Smooth muscle cell (in vitro differentiated cells): Measurements from ENCODE around the gene C12orf76. TPM values are rescaled to one million over a fixed set of nuclear protein-coding genes. Genes with fewer than 3 reads are reported as not detected.

ENCODE experiments used
- DNase-seq: peaks from one replicate; lab custom pipeline; 2025; ENCODE audit not compliant: unreplicated experiment; lab: John Stamatoyannopoulos, UW
- H2AFZ ChIP-seq: fragments of 200-600 bp; sonication (generic); 2 replicates; pipeline ENCODE4 v1.6.0; 2016; ENCODE audit warnings: antibody characterized with exemption, low read depth, mild to moderate bottlenecking
- H3F3A ChIP-seq: fragments of 200-600 bp; sonication (generic); 2 replicates; pipeline ENCODE4 v1.6.0; 2017; ENCODE audit warnings: antibody characterized with exemption, low read depth
- H3K27ac ChIP-seq: fragments of 200-600 bp; sonication (generic); 2 replicates; pipeline ENCODE4 v1.5.1; 2016; ENCODE audit warnings: low read depth, mild to moderate bottlenecking
- H3K27me3 ChIP-seq: fragments of 200-600 bp; sonication (generic); 2 replicates; pipeline ENCODE4 v1.6.1; 2016; ENCODE audit warnings: low read depth, mild to moderate bottlenecking
- H3K36me3 ChIP-seq: fragments of 200-600 bp; sonication (generic); 2 replicates; pipeline ENCODE4 v1.5.1; 2016; ENCODE audit warnings: low read depth
- H3K4me1 ChIP-seq: fragments of 200-600 bp; sonication (generic); 2 replicates; pipeline ENCODE4 v1.5.1; 2016; ENCODE audit warnings: low read depth
- H3K4me2 ChIP-seq: fragments of 200-600 bp; sonication (generic); 2 replicates; pipeline ENCODE4 v1.6.0; 2016; ENCODE audit warnings: mild to moderate bottlenecking
- H3K4me3 ChIP-seq: fragments of 200-600 bp; sonication (generic); 2 replicates; pipeline ENCODE4 v1.5.1; 2016; ENCODE audit warnings: mild to moderate bottlenecking
- H3K79me2 ChIP-seq: fragments of 200-600 bp; sonication (generic); 2 replicates; pipeline ENCODE4 v1.6.0; 2016; ENCODE audit warnings: low read depth, mild to moderate bottlenecking
- H3K9ac ChIP-seq: fragments of 200-600 bp; sonication (generic); 2 replicates; pipeline ENCODE4 v1.6.0; 2016; ENCODE audit warnings: low read depth
- H3K9me3 ChIP-seq: fragments of 200-600 bp; sonication (generic); replicated peaks from 2 replicates; pipeline ENCODE4 v1.5.1; 2016; ENCODE audit warnings: low read depth
- H4K20me1 ChIP-seq: fragments of 200-600 bp; sonication (generic); 2 replicates; pipeline ENCODE4 v1.6.0; 2016; ENCODE audit warnings: low read depth
- CTCF ChIP-seq: fragments of 200-600 bp; sonication (generic); IDR thresholded peaks from 2 replicates; pipeline ENCODE4 v1.5.1; 2017; ENCODE audit warnings: borderline replicate concordance, mild to moderate bottlenecking, antibody characterized with exemption; ENCODE audit not compliant: insufficient read depth, poor library complexity, severe bottlenecking
- WGBS: methylation state at CpG from one replicate; pipeline ENCODE4 v1.1.7; 2016; ENCODE audit warnings: low lambda C conversion rate; 5-methylcytosine and 5-hydroxymethylcytosine counted together
- polyA plus RNA-seq: library from polyadenylated mRNA; unstranded; fragments of >200 nt; fragmentation: Nextera tagmentation; extraction: Ambion mirVana; gene quantifications from 2 replicates; pipeline ENCODE4 v1.2.1, GENCODE V29; 2016
- total RNA-seq: library from RNA; depleted of rRNA; stranded (reverse); fragments of >200 nt; gene quantifications from 2 replicates; pipeline ENCODE4 v1.2.3, GENCODE V29; 2014

Gene C12orf76
- 12.0 and 16.8 TPM in 2 replicates for total RNA-seq
- polyA plus RNA-seq = 10.0 and 13.9 TPM in 2 replicates

GRCh38 chr12:110048242-110049027 is at the start of gene C12orf76:
C12orf76 (minus strand) TSS chr12:110048522; CDS start chr12:110048495, 27 bp downstream.
- peaks cover 33% of the 10 kb centered on the region for H3K79me2 ChIP-seq
- H4K20me1 ChIP-seq = peaks cover 8% of the 10 kb centered on the region
- H3K27ac ChIP-seq = peak within 1 kb of the TSS; percentile 70
- H3K9me3 ChIP-seq = no peaks in the 10 kb centered on the region
- WGBS = 7% methylated on average over 38 of the region's 47 CpGs
- H3K4me2 ChIP-seq = peak within 1 kb of the TSS; percentile 97
- DNase-seq = peak; percentile 56
- no peak for TF ChIP-seq CTCF
- H3K27me3 ChIP-seq = no peaks in the 10 kb centered on the region
- H3K4me3 ChIP-seq = peak within 1 kb of the TSS; percentile 81
- H3K36me3 ChIP-seq = no peaks in the 10 kb centered on the region
- peak within 1 kb of the TSS; percentile 59 for H3K9ac ChIP-seq
- peaks cover 9% of the 10 kb centered on the region for H3K4me1 ChIP-seq
- peak within 1 kb of the TSS; percentile 82 for H2AFZ ChIP-seq
- no peaks in the 10 kb centered on the region for H3F3A ChIP-seq

- no peaks in the 10 kb centered on the region for H4K20me1 ChIP-seq
- H3K4me3 ChIP-seq = no peak overlapping the region
- no peak overlapping the region for H3K27ac ChIP-seq
- WGBS = 60% methylated on average over 7 of the region's 7 CpGs
- no peaks in the 10 kb centered on the region for H3K9me3 ChIP-seq
- no peaks in the 10 kb centered on the region for H3K4me1 ChIP-seq
- no peak for DNase-seq
- H3K27me3 ChIP-seq = peaks cover 8% of the 10 kb centered on the region
- H3K9ac ChIP-seq = no peak overlapping the region
- no peak for TF ChIP-seq CTCF
- no peak overlapping the region for H2AFZ ChIP-seq
- H3K36me3 ChIP-seq = no peaks in the 10 kb centered on the region
- no peaks in the 10 kb centered on the region for H3F3A ChIP-seq
- H3K4me2 ChIP-seq = no peak overlapping the region
- H3K79me2 ChIP-seq = no peaks in the 10 kb centered on the region
Observed at GRCh38 chr12:110093631-110094311, 45.4 kb upstream of the C12orf76 start.

GRCh38 chr12:110091136-110091711 is 42.9 kb upstream of the C12orf76 start:
- H3F3A ChIP-seq = no peaks in the 10 kb centered on the region
- no peaks in the 10 kb centered on the region for H3K36me3 ChIP-seq
- no peaks in the 10 kb centered on the region for H3K79me2 ChIP-seq
- no peak overlapping the region for H3K4me3 ChIP-seq
- no peak overlapping the region for H2AFZ ChIP-seq
- peaks cover 8% of the 10 kb centered on the region for H3K27me3 ChIP-seq
- no peak overlapping the region for H3K4me2 ChIP-seq
- 86% methylated on average over 3 of the region's 3 CpGs for WGBS
- no peak for DNase-seq
- no peak for TF ChIP-seq CTCF
- no peak overlapping the region for H3K27ac ChIP-seq
- H3K4me1 ChIP-seq = no peaks in the 10 kb centered on the region
- H3K9ac ChIP-seq = no peak overlapping the region
- H4K20me1 ChIP-seq = no peaks in the 10 kb centered on the region
- no peaks in the 10 kb centered on the region for H3K9me3 ChIP-seq
